GM23248 (cell line): ENCODE measurements around the gene FMNL3.

Experiments
- EZH2 ChIP-seq: fragments of 200-600 bp; sonication (generic); IDR thresholded peaks from 2 replicates; pipeline ENCODE4 v1.6.1; 2018; ENCODE audit warnings: antibody characterized with exemption, mild to moderate bottlenecking; ENCODE audit not compliant: insufficient read depth, poor library complexity, severe bottlenecking
- EZH2phosphoT487 ChIP-seq: fragments of 200-600 bp; sonication (generic); IDR thresholded peaks from 2 replicates; pipeline ENCODE4 v1.6.1; 2018; ENCODE audit warnings: antibody characterized with exemption, moderate library complexity, mild to moderate bottlenecking, low read depth; ENCODE audit not compliant: insufficient read depth

GRCh38 chr12:49624921-49625577, 82.2 kb downstream of the FMNL3 start:
- TF ChIP-seq EZH2 (no peak), EZH2phosphoT487 (no peak)
